Activated CD8-positive, alpha-beta memory T cell treated with anti-CD3 and anti-CD28 coated beads for 36 hours (primary cell): Measurements from ENCODE around the gene PSMC3. TPM values are rescaled to one million over a fixed set of nuclear protein-coding genes. Genes with fewer than 3 reads are reported as not detected.

Source experiments
- CTCF ChIA-PET: fragments of 350-600 bp; sonication (Branson Sonifier 250); formaldehyde crosslinking; loops from one replicate; lab custom pipeline; 2021; ENCODE audit warnings: antibody characterized with exemption; lab: Charles Lee
- POLR2A ChIA-PET: fragments of 350-600 bp; sonication (Branson Sonifier 250); formaldehyde crosslinking; loops from one replicate; lab custom pipeline; 2021; ENCODE audit warnings: antibody characterized with exemption; lab: Charles Lee
- total RNA-seq, 2 experiments: library from RNA; stranded (reverse); gene quantifications; one replicate each; pipeline ENCODE4 v1.2.3, GENCODE V29; 2021

The PSMC3 gene
- total RNA-seq, 2 experiments from 2014 or later, result 188 to 202 TPM

DNA sequence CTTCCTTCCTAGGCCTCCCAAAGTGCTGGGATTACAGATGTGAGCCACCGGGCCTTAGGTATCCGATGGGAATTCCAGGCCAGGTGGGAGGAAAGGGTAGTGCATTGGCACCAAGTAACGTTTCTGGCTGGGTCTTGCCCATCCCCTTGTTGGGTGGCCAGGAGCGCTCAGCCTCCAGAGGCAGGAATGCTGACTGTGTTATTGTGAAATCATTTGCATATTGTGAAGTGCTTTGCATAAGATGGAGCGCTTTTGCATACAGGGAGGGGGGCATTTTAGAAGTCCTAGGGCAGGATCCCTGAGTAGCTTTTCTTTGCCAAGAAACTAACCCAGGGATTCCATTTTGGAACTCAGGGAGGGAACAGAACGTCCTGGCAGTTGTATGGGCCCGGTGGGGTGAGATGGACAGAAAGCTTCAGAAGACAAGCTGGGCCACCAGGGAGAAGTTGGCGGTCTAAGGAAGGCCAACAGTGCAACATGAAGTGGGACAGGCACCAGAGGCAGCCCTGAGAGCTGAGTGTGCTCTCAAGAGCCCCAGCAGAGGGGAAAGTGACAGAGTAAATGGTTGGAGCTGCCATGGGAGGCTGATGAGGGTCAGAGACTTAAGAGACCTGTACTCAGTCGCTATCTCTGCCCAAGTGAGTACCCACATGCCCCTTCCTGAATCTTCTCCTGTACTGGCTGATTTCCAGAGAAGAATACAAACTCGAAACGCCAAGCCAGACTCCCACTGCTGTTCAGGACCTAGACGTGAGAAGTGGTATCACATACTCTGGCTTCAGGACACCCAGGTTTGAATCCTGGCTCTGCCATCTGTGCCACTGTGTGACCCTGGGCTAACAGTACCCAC is 19.1 kb downstream of the PSMC3 start:
- ChIA-PET POLR2A (interaction anchor here (0.5 to 1.0 kb wide), 3 partner anchors 13 to 50 kb away, joined by 3 read pairs; partner anchors contain the start of gene PSMC3), CTCF (interaction anchor here (1.0 to 1.7 kb wide), 4 partner anchors 8 to 142 kb away, joined by 3 to 9 read pairs (median 4); no protein-coding TSS in a partner anchor)

- POLR2A ChIA-PET, result interaction anchor here (1.1 kb wide), 1 partner anchor 9 kb away, joined by 3 read pairs; no protein-coding TSS in a partner anchor
- CTCF ChIA-PET, result interaction anchor here (1.2 kb wide), 1 partner anchor 9 kb away, joined by 3 read pairs; no protein-coding TSS in a partner anchor
These were observed 22.7 kb downstream of the PSMC3 start for GRCh38 chr11:47403571-47403970.

DNA sequence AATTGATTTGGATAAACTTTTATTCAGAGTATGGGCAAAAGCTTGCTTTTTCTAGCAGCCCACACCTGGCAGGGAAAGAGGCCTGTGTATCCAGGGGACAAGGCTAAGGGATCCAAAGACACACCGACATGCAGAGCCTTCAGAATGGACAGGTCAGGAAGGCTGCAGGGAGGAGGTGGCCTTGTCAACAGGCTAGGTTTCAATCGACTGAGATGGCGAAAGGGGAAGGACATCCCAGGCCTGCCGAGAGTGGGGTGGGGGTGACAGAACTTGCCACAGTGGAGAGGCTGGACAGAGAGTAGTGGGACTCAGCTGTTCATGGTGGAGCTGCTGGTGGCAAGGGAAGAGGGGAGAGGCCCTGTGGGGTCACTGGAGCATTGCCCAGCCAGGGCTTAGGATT is 23.1 kb downstream of the PSMC3 start:
- ChIA-PET POLR2A (interaction anchor here (1.1 kb wide), 1 partner anchor 9 kb away, joined by 3 read pairs; no protein-coding TSS in a partner anchor), CTCF (interaction anchor here (0.6 to 1.2 kb wide), 3 partner anchors 8 to 94 kb away, joined by 3 to 6 read pairs (median 4); no protein-coding TSS in a partner anchor)

GRCh38 chr11:47400768-47401279 is 25.4 kb downstream of the PSMC3 start:
- POLR2A ChIA-PET, result interaction anchor here (0.7 kb wide), 1 partner anchor 11 kb away, joined by 3 read pairs; no protein-coding TSS in a partner anchor
- CTCF ChIA-PET, result interaction anchor here (0.9 kb wide), 1 partner anchor 9 kb away, joined by 3 read pairs; no protein-coding TSS in a partner anchor

DNA sequence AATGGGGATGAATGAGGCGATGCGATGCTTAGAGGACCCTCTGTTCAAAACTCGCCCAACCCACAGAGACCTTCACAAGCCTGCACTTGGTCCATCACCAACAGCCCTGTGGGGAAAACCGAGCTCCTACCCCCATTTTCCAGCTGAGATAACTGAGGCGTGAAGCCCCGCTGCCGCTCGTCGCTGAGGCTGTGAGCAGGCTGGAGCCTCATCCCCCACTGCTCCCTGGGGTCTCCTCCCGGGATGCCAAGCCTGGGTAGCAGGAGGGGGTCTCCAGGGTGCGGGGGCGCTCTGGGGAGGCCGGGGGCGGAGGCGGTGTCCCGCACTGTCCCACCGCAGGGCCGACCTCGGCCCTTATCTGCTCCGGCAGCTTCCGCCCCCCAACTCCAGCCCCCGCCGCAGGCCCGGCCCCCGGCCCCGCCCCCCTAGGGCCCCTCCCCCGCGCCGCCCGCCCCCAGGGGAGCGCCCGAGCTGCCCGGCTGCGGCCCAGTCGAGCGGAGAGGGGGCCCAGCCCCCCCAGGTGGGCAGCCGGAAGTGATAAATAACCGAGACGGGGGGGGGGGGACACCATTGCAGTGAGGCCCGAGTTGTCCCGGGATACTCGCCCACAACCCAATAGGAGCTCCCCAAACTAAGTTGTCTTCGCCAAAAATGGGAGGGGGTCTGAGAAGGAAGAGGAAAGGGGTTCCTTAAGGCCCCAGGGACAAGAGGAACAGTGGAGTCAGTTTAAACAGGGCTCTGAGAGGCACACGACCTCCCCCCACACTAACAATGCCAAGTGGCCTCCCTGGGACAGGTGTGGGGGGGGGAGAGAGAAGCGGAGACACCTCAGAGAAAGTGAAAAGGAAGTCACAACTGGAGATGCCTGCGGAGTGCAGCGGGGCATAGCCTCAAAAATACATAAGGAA is 26.1 kb downstream of the PSMC3 start:
- ChIA-PET POLR2A (interaction anchor here (0.5 to 1.5 kb wide), 3 partner anchors 12 to 179 kb away, joined by 3 to 4 read pairs (median 3); no protein-coding TSS in a partner anchor), CTCF (interaction anchor here (0.9 to 2.0 kb wide), 3 partner anchors 7 to 26 kb away, joined by 3 to 6 read pairs (median 6); no protein-coding TSS in a partner anchor)

GRCh38 chr11:47398551-47398950 is 27.7 kb downstream of the PSMC3 start:
- CTCF ChIA-PET, result interaction anchor here (1.0 to 2.0 kb wide), 3 partner anchors 9 to 24 kb away, joined by 4 to 6 read pairs (median 4); no protein-coding TSS in a partner anchor
- POLR2A ChIA-PET, result no interaction called here

DNA sequence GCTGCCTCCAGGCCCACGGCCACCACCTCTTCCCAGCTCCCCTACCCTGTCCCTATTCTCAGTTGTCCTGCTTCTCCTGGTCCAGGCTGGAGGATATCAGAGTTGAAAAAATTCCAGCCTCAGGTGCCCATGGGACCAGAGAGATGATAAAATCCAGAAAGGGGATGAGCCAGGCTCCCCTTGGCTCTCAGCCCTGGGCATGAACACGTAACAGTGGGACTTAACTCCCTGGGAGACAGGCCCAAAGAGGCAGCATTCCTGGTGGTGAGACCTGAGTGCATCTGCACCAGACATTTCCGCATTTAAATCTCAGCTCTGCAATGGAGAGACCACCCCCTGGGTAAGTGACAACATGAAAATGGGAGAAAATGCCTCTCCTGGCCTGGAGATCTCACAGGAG is 28.2 kb downstream of the PSMC3 start:
- POLR2A ChIA-PET, result interaction anchor here (0.6 kb wide), 1 partner anchor 19 kb away, joined by 4 read pairs; no protein-coding TSS in a partner anchor

GRCh38 chr11:47396049-47396320 is 30.3 kb downstream of the PSMC3 start:
- ChIA-PET POLR2A (no interaction called here), CTCF (no interaction called here)

More for the DNA sequence above, 28.2 kb downstream of the PSMC3 start:
- CTCF ChIA-PET, result interaction anchor here (1.4 to 2.0 kb wide), 2 partner anchors 10 to 24 kb away, joined by 4 to 6 read pairs; no protein-coding TSS in a partner anchor

GRCh38 chr11:47395223-47396048 is 30.8 kb downstream of the PSMC3 start:
- CTCF ChIA-PET, result interaction anchor here (1.0 to 2.5 kb wide), 2 partner anchors 8 to 21 kb away, joined by 3 to 14 read pairs; no protein-coding TSS in a partner anchor
- POLR2A ChIA-PET, result no interaction called here

GRCh38 chr11:47394322-47395222 is 31.7 kb downstream of the PSMC3 start:
- ChIA-PET POLR2A (interaction anchor here (1.1 to 1.3 kb wide), 2 partner anchors 8 to 13 kb away, joined by 3 read pairs; no protein-coding TSS in a partner anchor), CTCF (interaction anchor here (1.0 to 2.5 kb wide), 3 partner anchors 9 to 20 kb away, joined by 3 to 14 read pairs (median 6); no protein-coding TSS in a partner anchor)

- ChIA-PET POLR2A (interaction anchor here (1.1 to 1.3 kb wide), 2 partner anchors 9 to 13 kb away, joined by 3 read pairs; no protein-coding TSS in a partner anchor), CTCF (interaction anchor here (1.0 to 2.5 kb wide), 2 partner anchors 18 to 20 kb away, joined by 6 to 14 read pairs; no protein-coding TSS in a partner anchor)
These were observed 32.3 kb downstream of the PSMC3 start for GRCh38 chr11:47394050-47394321.

DNA sequence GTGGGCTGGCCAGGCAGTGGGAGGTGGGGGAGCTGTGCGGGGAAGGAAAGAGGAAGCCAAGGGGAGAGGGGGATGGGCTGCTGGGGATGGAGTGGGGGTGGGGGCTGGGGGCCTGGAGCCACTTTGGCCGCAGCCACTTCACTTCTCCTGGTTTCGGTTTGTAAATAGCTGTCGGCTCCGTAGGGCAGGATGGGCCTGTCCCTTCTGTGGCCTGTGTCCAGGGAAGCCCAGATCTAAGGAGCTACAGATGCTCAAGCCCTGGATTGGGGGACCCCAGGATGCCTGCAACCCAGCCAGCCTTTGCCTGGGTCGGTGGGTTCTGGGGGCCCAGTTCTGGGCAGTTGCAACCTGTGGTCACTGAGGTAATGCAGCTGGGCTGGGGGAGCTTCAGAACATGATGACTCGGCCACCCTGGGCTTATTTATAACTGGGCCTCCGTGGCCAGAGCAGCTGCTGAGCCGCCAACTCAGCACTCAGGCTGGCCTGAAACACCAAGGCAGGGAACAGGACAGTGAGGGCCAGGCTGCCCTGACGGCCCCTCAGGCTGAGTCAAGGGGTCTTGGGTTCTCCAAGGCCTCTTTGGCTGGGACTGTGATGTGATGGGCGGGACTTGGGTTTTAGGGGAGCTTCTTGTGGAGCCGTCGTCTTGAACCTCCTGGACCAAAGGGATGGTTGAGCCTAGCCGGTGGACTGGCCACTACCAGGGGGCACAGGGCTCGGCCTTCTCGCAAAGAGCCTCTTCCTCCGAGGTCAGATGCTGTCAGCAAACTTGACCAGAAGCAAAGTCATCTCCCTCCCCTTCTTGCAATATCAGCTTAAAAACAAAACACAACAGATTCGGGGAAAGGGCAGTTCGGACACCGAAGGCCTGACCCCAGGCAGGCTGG is 32.8 kb downstream of the PSMC3 start:
- ChIA-PET POLR2A (interaction anchor here (1.1 to 1.3 kb wide), 2 partner anchors 10 to 14 kb away, joined by 3 read pairs; no protein-coding TSS in a partner anchor), CTCF (interaction anchor here (0.6 to 2.5 kb wide), 4 partner anchors 12 to 167 kb away, joined by 3 to 14 read pairs (median 5); no protein-coding TSS in a partner anchor)

GRCh38 chr11:47392546-47393162 is 33.6 kb downstream of the PSMC3 start:
- POLR2A ChIA-PET, result no interaction called here
- CTCF ChIA-PET, result interaction anchor here (0.6 to 2.5 kb wide), 6 partner anchors 8 to 167 kb away, joined by 3 to 14 read pairs (median 4); no protein-coding TSS in a partner anchor

DNA sequence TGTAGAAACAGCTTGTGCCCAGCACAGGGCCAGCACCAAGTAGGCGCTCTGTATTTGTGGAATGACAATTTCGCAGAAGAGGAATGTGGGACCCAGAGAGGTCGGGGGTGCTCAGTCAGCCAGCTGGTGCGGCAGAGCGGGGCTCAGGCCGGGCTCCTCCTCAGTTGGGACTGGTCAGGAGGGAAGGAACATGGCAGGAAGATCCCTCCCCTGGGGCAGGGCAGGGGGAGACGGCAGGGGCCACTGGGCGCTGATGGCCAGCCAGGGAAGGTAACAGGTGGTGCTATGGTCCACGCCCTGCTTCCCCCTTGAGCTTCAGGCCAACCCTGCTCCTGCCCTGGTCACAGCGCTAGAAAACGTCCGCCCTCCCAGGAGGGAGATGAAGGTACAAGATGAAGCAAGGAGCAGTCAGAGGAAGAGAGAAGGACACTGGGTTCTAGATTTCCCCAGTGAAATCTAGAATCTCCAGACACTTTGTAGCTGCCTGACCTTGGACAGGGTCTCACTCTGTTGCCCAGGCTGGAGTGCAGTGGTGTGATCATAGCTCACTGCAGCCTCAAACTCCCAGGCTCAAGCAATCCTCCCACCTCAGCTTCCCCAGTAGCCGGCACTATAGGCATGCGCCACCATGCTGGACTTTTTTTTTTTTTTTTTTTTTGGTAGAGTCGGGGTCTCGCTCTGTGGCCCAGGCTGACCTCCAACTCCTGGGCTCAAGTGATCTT is 34.4 kb downstream of the PSMC3 start:
- ChIA-PET POLR2A (interaction anchor here (0.6 kb wide), 1 partner anchor 175 kb away, joined by 4 read pairs; no protein-coding TSS in a partner anchor), CTCF (interaction anchor here (0.9 to 1.8 kb wide), 4 partner anchors 8 to 21 kb away, joined by 3 to 5 read pairs (median 4); no protein-coding TSS in a partner anchor)
